IPS-20b (cell line): Measurements from ENCODE around the gene TMEM156.
"Not testable (repeated sequence)": the region's sequence is repeated elsewhere in the genome, so short reads cannot be mapped to it uniquely, and the experiment has no call there.

Source experiments
- H3K27ac ChIP-seq: one replicate; pipeline ENCODE4 v1.5.1; 2013; ENCODE audit warnings: low read length
- H3K27me3 ChIP-seq: 2 replicates; pipeline ENCODE4 v1.6.1; 2013; ENCODE audit warnings: mild to moderate bottlenecking, low read length, inconsistent platforms; ENCODE audit not compliant: insufficient read depth
- H3K36me3 ChIP-seq: 2 replicates; pipeline ENCODE4 v1.6.1; 2013; ENCODE audit warnings: low read depth, mild to moderate bottlenecking, inconsistent platforms, low read length, moderate library complexity; ENCODE audit not compliant: insufficient read depth
- H3K4me1 ChIP-seq: 2 replicates; pipeline ENCODE4 v1.6.1; 2013; ENCODE audit warnings: mild to moderate bottlenecking, control low read depth, inconsistent platforms, low read length, moderate library complexity; ENCODE audit not compliant: insufficient read depth
- H3K4me3 ChIP-seq: 2 replicates; pipeline ENCODE4 v1.5.1; 2013; ENCODE audit warnings: mild to moderate bottlenecking, low read length, inconsistent platforms
- H3K9ac ChIP-seq: 2 replicates; pipeline ENCODE4 v1.6.1; 2013; ENCODE audit warnings: low read depth, mild to moderate bottlenecking, inconsistent platforms, low read length, moderate library complexity
- H3K9me3 ChIP-seq: 2 replicates; pipeline ENCODE4 v1.6.1; 2013; ENCODE audit warnings: mild to moderate bottlenecking, low read depth, low read length, inconsistent platforms; ENCODE audit not compliant: insufficient read depth

TMEM156 gene

DNA sequence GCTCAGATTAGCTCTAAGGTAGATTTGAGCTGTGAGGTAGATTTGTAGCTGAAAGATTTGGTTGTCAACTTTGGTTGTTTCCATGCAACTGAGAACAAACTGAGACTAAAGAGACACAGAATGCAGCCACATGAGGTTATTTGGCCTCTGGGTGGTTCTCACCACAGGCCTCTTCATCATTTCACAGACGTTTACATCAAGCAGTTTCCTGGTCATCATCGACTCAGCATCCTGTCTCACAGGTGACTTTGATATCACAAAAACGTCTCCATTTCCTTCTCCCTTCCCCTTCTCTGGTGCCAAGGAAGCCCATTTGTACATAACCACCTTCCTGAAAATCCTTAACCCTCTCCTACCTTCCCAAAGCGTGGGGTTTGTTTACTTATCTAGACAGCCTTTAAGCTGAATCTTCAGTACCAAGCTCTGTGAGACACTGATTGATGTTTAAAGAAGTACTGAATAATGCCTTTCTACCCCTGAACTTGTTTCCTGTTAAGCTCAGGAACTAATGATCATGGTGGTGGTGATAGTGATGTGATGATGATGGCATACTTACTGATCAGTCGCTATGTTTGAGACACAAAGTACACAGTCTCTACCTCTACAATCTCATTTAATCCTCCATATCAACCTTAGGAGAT is 82.7 kb downstream of the TMEM156 start:
- no peaks in the 10 kb centered on the region for H3K9me3 ChIP-seq
- no peak overlapping the region for H3K9ac ChIP-seq
- no peaks in the 10 kb centered on the region for H3K27me3 ChIP-seq
- no peak overlapping the region for H3K27ac ChIP-seq
- no peak overlapping the region for H3K4me3 ChIP-seq
- no peaks in the 10 kb centered on the region for H3K36me3 ChIP-seq
- H3K4me1 ChIP-seq, result no peaks in the 10 kb centered on the region

GRCh38 chr4:38948551-38948950 is 83.7 kb downstream of the TMEM156 start:
- Histone ChIP-seq H3K4me3 (no peak overlapping the region), H3K9ac (no peak overlapping the region), H3K27ac (no peak overlapping the region), H3K9me3 (no peaks in the 10 kb centered on the region), H3K27me3 (no peaks in the 10 kb centered on the region), H3K4me1 (no peaks in the 10 kb centered on the region), H3K36me3 (no peaks in the 10 kb centered on the region)

DNA sequence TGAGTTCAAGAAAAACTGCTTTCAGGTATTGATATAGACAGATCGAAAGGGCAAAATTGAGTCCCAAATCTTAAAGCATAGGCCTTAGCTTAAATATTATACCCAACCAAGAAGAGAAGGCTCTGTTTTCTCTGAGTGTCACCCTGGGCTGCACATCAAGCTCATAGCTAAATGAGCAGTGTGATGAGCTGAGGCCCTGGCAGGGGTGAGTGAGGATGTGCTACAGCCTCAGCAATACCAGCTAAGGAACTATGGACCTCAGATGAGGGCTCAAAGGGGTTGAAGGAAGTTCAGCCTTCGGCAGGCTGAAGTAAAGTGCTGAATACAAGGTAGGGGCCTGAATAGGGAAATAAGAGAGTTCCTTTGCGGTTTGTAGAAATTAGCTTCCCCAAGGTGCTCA is 85.3 kb downstream of the TMEM156 start:
- Histone ChIP-seq H3K4me3 (no peak overlapping the region), H3K9ac (no peak overlapping the region), H3K9me3 (no peaks in the 10 kb centered on the region), H3K27me3 (no peaks in the 10 kb centered on the region), H3K27ac (no peak overlapping the region), H3K36me3 (no peaks in the 10 kb centered on the region), H3K4me1 (no peaks in the 10 kb centered on the region)

DNA sequence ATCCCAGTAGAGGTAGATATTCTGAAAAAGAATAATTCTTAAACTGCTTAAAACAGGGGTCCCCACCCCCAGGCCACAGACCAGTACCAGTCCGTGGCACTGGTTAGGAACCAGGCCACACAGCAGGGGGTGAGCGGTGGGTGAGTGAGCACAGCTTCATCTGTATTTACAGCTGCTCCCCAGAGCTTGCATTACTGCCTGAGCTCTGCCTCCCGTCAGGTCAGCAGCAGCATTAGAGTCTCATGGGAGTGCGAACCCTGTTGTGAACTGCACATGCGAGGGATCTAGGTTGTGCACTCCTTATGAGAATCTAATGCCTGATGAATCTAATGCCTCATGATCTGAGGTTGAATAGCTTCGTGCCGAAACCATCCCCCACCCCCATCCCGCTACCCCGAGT is 87.8 kb downstream of the TMEM156 start:
- H3K9me3 ChIP-seq, result no peaks in the 10 kb centered on the region
- H3K27ac ChIP-seq, result no peak overlapping the region
- H3K4me3 ChIP-seq, result no peak overlapping the region
- H3K27me3 ChIP-seq, result no peaks in the 10 kb centered on the region
- H3K36me3 ChIP-seq, result no peaks in the 10 kb centered on the region
- H3K9ac ChIP-seq, result no peak overlapping the region
- H3K4me1 ChIP-seq, result no peaks in the 10 kb centered on the region

GRCh38 chr4:38943343-38943742 is 88.9 kb downstream of the TMEM156 start:
- H3K4me3 ChIP-seq, result no peak overlapping the region
- H3K27ac ChIP-seq, result no peak overlapping the region
- no peak overlapping the region for H3K9ac ChIP-seq
- H3K36me3 ChIP-seq, result no peaks in the 10 kb centered on the region
- no peaks in the 10 kb centered on the region for H3K4me1 ChIP-seq
- H3K9me3 ChIP-seq, result no peaks in the 10 kb centered on the region
- no peaks in the 10 kb centered on the region for H3K27me3 ChIP-seq

DNA sequence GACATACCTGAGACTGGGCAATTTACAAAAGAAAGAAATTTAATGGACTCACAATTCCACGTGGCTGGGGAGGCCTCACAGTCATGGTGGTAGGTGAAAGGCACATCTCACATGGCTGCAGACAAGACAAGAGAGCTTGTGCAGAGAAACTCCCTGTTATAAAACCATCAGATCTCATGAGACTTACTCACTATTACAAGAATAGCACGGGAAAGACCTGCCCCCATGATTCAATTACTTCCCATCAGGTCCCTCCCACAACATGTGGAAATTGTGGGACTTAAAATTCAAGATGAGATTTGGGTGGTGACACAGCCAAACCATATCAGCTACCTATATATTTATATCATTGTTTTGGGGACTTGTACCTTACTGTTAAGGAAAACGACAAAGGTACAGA is 90.3 kb downstream of the TMEM156 start:
- H3K27me3 ChIP-seq, H3K36me3 ChIP-seq, H3K4me3 ChIP-seq, H3K4me1 ChIP-seq, H3K27ac ChIP-seq, H3K9ac ChIP-seq, H3K9me3 ChIP-seq: not testable (repeated sequence)

DNA sequence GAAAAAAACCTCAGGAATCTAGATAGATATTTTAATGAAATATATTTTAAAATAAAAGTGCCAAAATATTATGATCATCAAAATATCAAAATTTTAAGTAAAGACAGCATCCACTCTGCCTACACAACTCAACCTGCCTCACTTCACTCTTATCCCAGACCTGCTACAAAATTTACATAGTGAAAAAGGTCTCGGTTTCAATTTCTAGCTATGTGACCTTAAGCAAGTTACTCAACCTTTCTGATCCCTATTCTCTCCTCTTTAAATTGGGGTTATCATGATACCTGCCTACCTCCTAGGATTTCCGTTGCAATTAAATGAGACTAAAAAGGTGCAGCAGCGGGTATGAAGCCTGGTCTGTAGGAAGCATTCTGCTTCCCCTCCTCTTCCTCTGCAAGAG is 91.7 kb downstream of the TMEM156 start:
- H3K36me3 ChIP-seq, result no peaks in the 10 kb centered on the region
- no peaks in the 10 kb centered on the region for H3K9me3 ChIP-seq
- H3K4me3 ChIP-seq, result no peak overlapping the region

GRCh38 chr4:38939165-38939564 is 93.0 kb downstream of the TMEM156 start:
- Histone ChIP-seq H3K4me3 (no peak overlapping the region), H3K9me3 (no peaks in the 10 kb centered on the region), H3K27me3 (no peaks in the 10 kb centered on the region), H3K36me3 (no peaks in the 10 kb centered on the region), H3K4me1 (no peaks in the 10 kb centered on the region), H3K9ac (no peak overlapping the region), H3K27ac (no peak overlapping the region)

More for the DNA sequence above, 91.7 kb downstream of the TMEM156 start:
- Histone ChIP-seq H3K27ac (no peak overlapping the region), H3K9ac (no peak overlapping the region), H3K4me1 (no peaks in the 10 kb centered on the region), H3K27me3 (no peaks in the 10 kb centered on the region)

GRCh38 chr4:38935391-38936073 is 96.7 kb downstream of the TMEM156 start:
- H3K9ac ChIP-seq, result no peak overlapping the region
- H3K36me3 ChIP-seq, result peaks cover 4% of the 10 kb centered on the region; the same call in 1 of the 2 replicates
- H3K9me3 ChIP-seq, result no peaks in the 10 kb centered on the region
- no peak overlapping the region for H3K27ac ChIP-seq
- no peak overlapping the region for H3K4me3 ChIP-seq
- no peaks in the 10 kb centered on the region for H3K4me1 ChIP-seq
- H3K27me3 ChIP-seq, result no peaks in the 10 kb centered on the region

- H3K9ac ChIP-seq, result no peak overlapping the region
- peaks cover 4% of the 10 kb centered on the region; the same call in 1 of the 2 replicates for H3K36me3 ChIP-seq
- no peaks in the 10 kb centered on the region for H3K9me3 ChIP-seq
- no peak overlapping the region for H3K4me3 ChIP-seq
- no peaks in the 10 kb centered on the region for H3K4me1 ChIP-seq
- H3K27ac ChIP-seq, result no peak overlapping the region
- H3K27me3 ChIP-seq, result no peaks in the 10 kb centered on the region
Measured at GRCh38 chr4:38931125-38931524, 101.1 kb downstream of the TMEM156 start.

- Histone ChIP-seq H3K27ac (no peak overlapping the region), H3K9me3 (no peaks in the 10 kb centered on the region), H3K36me3 (peaks cover 4% of the 10 kb centered on the region; the same call in 1 of the 2 replicates), H3K27me3 (no peaks in the 10 kb centered on the region), H3K4me1 (no peaks in the 10 kb centered on the region), H3K4me3 (no peak overlapping the region), H3K9ac (no peak overlapping the region)
Measured at GRCh38 chr4:38930707-38931106, 101.5 kb downstream of the TMEM156 start.

GRCh38 chr4:38930204-38930603 is 102.0 kb downstream of the TMEM156 start:
- H3K9me3 ChIP-seq, result no peaks in the 10 kb centered on the region
- no peak overlapping the region for H3K4me3 ChIP-seq
- H3K27me3 ChIP-seq, result no peaks in the 10 kb centered on the region
- no peaks in the 10 kb centered on the region for H3K4me1 ChIP-seq
- no peak overlapping the region for H3K27ac ChIP-seq
- H3K9ac ChIP-seq, result no peak overlapping the region
- peaks cover 4% of the 10 kb centered on the region; the same call in 1 of the 2 replicates for H3K36me3 ChIP-seq
